ENCODE data around the gene PLAAT1. TPM values are rescaled to one million over a fixed set of nuclear protein-coding genes. Genes with fewer than 3 reads are reported as not detected.

PLAAT1 gene
- total RNA-seq, 1 experiment from 2014 or later = not detected

DNA sequence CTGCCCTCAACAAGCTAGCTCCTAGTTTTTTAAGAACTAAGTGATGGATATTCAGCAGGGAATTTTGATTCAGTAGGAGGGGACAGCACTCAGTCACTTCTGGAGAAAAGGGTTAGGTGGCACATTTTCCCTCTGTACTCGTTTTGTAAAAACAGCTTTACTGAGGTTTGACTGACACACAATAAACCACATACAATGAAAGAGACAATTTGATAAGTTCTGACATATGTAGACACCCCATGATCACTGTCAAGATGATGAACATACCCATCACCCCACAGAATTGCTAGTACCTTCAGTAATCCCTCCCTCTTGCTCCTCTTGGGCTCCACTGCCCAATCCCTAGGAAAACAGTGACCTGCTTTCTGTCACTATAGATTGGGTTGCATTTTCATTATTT is 29.0 kb upstream of the PLAAT1 start:
- no peaks in the 10 kb centered on the region for H3K27me3 ChIP-seq (ENCODE audit: insufficient read depth, low read depth)
- no peak overlapping the region for H3K4me3 ChIP-seq
- H3K9me3 ChIP-seq (ENCODE audit: insufficient read depth, low read depth) = no peaks in the 10 kb centered on the region
- no peaks in the 10 kb centered on the region for H3K9me2 ChIP-seq (ENCODE audit: insufficient read depth)
- TF ChIP-seq, protein P1, sequence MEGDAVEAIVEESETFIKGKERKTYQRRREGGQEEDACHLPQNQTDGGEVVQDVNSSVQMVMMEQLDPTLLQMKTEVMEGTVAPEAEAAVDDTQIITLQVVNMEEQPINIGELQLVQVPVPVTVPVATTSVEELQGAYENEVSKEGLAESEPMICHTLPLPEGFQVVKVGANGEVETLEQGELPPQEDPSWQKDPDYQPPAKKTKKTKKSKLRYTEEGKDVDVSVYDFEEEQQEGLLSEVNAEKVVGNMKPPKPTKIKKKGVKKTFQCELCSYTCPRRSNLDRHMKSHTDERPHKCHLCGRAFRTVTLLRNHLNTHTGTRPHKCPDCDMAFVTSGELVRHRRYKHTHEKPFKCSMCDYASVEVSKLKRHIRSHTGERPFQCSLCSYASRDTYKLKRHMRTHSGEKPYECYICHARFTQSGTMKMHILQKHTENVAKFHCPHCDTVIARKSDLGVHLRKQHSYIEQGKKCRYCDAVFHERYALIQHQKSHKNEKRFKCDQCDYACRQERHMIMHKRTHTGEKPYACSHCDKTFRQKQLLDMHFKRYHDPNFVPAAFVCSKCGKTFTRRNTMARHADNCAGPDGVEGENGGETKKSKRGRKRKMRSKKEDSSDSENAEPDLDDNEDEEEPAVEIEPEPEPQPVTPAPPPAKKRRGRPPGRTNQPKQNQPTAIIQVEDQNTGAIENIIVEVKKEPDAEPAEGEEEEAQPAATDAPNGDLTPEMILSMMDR (conservative IDR thresholded peaks at IDR 0.05) = no peak
- TF ChIP-seq EZH2 (IDR thresholded peaks at IDR 0.05; ENCODE audit: low read depth) = no peak
- intact Hi-C loops (cut with micrococcal nuclease; ENCODE audit: unreplicated experiment) = no loop called here
- H3K36me3 ChIP-seq (ENCODE audit: low read depth) = no peaks in the 10 kb centered on the region
- POLR2A ChIA-PET (ENCODE audit: unreplicated experiment) = no interaction called here
- H3F3A ChIP-seq (ENCODE audit: insufficient read depth, low read depth) = no peaks in the 10 kb centered on the region
- no peak overlapping the region for H3K4me2 ChIP-seq
- no peak overlapping the region for H3K27ac ChIP-seq
- H3K4me1 ChIP-seq (replicated peaks; ENCODE audit: insufficient read depth) = 0 out of 2 replicates have a peak, but pooled peaks cover 5% of the 10 kb centered on the region
- H4K20me1 ChIP-seq (ENCODE audit: insufficient read depth) = no peaks in the 10 kb centered on the region
- H3K79me2 ChIP-seq (ENCODE audit: low read depth) = no peaks in the 10 kb centered on the region
- no peak overlapping the region for H2AFZ ChIP-seq
- no peak for DNase-seq
- CTCF ChIA-PET = no interaction called here
- BruUV-seq (replicated peaks) = no TSS peak

DNA sequence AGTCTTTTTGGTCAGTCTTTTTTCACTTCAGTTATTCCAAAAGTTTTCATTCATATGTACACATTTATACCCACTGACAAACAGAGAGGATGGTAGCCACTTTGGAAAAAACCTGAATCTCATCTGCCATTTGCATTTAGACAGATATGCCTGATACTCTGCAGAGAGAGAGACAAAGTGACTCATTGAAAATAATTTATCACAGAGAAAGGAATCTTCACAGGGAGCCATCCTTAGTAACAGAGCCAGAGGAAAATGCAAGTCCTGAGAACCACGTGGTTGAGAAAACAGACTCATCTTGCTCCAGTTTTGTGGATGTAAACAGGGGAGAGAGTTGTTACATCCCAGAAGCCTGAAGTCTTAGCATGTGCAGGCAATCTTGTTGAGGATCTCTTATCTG is 28.2 kb upstream of the PLAAT1 start:
- TF ChIP-seq, protein P1 (conservative IDR thresholded peaks at IDR 0.05) = no peak
- TF ChIP-seq EZH2 (IDR thresholded peaks at IDR 0.05; ENCODE audit: low read depth) = no peak
- POLR2A ChIA-PET (ENCODE audit: unreplicated experiment) = no interaction called here
- no peaks in the 10 kb centered on the region for H3F3A ChIP-seq (ENCODE audit: insufficient read depth, low read depth)
- no peaks in the 10 kb centered on the region for H4K20me1 ChIP-seq (ENCODE audit: insufficient read depth)
- H3K27me3 ChIP-seq (ENCODE audit: insufficient read depth, low read depth) = no peaks in the 10 kb centered on the region
- no peak overlapping the region for H2AFZ ChIP-seq
- no TSS peak for BruUV-seq (replicated peaks)
- DNase-seq = no peak
- no peaks in the 10 kb centered on the region for H3K9me3 ChIP-seq (ENCODE audit: insufficient read depth, low read depth)
- no peaks in the 10 kb centered on the region for H3K9me2 ChIP-seq (ENCODE audit: insufficient read depth)
- CTCF ChIA-PET = no interaction called here
- H3K4me1 ChIP-seq (replicated peaks; ENCODE audit: insufficient read depth) = 0 out of 2 replicates have a peak, but pooled peaks cover 5% of the 10 kb centered on the region
- H3K79me2 ChIP-seq (ENCODE audit: low read depth) = no peaks in the 10 kb centered on the region
- intact Hi-C loops (cut with micrococcal nuclease; ENCODE audit: unreplicated experiment) = no loop called here
- no peak overlapping the region for H3K4me3 ChIP-seq
- no peak overlapping the region for H3K4me2 ChIP-seq
- H3K36me3 ChIP-seq (ENCODE audit: low read depth) = no peaks in the 10 kb centered on the region
- no peak overlapping the region for H3K27ac ChIP-seq

DNA sequence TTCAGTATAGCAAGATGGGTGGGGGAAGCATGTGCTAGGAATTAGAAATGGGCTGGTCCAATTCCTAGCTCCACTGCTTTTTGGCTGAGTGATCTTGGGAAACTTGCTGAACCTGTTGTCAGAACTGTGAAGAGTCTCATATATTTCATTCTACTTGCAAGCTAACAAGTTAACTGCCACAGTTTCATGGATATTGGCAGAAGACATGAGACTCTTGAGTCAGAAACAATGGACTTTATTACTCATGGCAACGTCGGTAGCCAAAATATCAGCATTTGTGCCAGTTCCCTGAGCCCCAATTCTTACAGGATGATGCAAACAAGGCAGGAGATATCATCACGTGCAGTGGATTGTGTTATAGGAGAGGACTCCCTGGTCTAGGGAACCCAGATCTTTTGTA is 26.6 kb upstream of the PLAAT1 start:
- Histone ChIP-seq H3K9me2 (ENCODE audit: insufficient read depth) (0 out of 2 replicates have a peak, but pooled peaks cover 7% of the 10 kb centered on the region), H3K4me2 (peak overlapping the region; percentile 25), H4K20me1 (ENCODE audit: insufficient read depth) (no peaks in the 10 kb centered on the region), H3K27ac (no peak overlapping the region), H3K4me3 (no peak overlapping the region), H3K79me2 (ENCODE audit: low read depth) (no peaks in the 10 kb centered on the region), H2AFZ (peak overlapping the region; percentile 36; the same call in 1 of the 2 replicates), H3K4me1 (replicated peaks; ENCODE audit: insufficient read depth) (0 out of 2 replicates have a peak, but pooled peaks cover 5% of the 10 kb centered on the region), H3K9me3 (ENCODE audit: insufficient read depth, low read depth) (no peaks in the 10 kb centered on the region), H3K36me3 (ENCODE audit: low read depth) (no peaks in the 10 kb centered on the region), H3K27me3 (ENCODE audit: insufficient read depth, low read depth) (no peaks in the 10 kb centered on the region), H3F3A (ENCODE audit: insufficient read depth, low read depth) (no peaks in the 10 kb centered on the region)
- ChIA-PET POLR2A (ENCODE audit: unreplicated experiment) (no interaction called here), CTCF (no interaction called here)
- DNase-seq = no peak
- BruUV-seq (replicated peaks) = no TSS peak
- intact Hi-C loops (cut with micrococcal nuclease; ENCODE audit: unreplicated experiment) = no loop called here
- TF ChIP-seq EZH2 (IDR thresholded peaks at IDR 0.05; ENCODE audit: low read depth) = no peak
- TF ChIP-seq, protein P1 (conservative IDR thresholded peaks at IDR 0.05) = no peak

All from PC-9 (cell line).